Neural progenitor cell (in vitro differentiated cells): ENCODE measurements around the gene MRM3. TPM values are rescaled to one million over a fixed set of nuclear protein-coding genes. Genes with fewer than 3 reads are reported as not detected.

Experiments used
- DNase-seq: peaks from one replicate; pipeline ENCODE4 v3.0.0-alpha.2; 2016; ENCODE audit warnings: low spot score
- H2AFZ ChIP-seq: fragments of 200-600 bp; sonication (generic); replicated peaks from 2 replicates; pipeline ENCODE4 v1.6.1; 2016; ENCODE audit warnings: antibody characterized with exemption
- H3F3A ChIP-seq: fragments of 200-600 bp; sonication (generic); 2 replicates; pipeline ENCODE4 v1.6.1; 2016; ENCODE audit warnings: antibody characterized with exemption, low read depth
- H3K27ac ChIP-seq: fragments of 200-600 bp; sonication (generic); 2 replicates; pipeline ENCODE4 v1.5.1; 2016; ENCODE audit warnings: mild to moderate bottlenecking
- H3K27me3 ChIP-seq: fragments of 200-600 bp; sonication (generic); 2 replicates; pipeline ENCODE4 v1.6.1; 2016; ENCODE audit warnings: mild to moderate bottlenecking, moderate library complexity
- H3K36me3 ChIP-seq: fragments of 200-600 bp; sonication (generic); 2 replicates; pipeline ENCODE4 v1.5.1; 2016
- H3K4me1 ChIP-seq: fragments of 200-600 bp; sonication (generic); 2 replicates; pipeline ENCODE4 v1.6.1; 2016; ENCODE audit warnings: mixed run types
- H3K4me2 ChIP-seq: fragments of 200-600 bp; sonication (generic); 2 replicates; pipeline ENCODE4 v1.6.1; 2016
- H3K4me3 ChIP-seq: fragments of 200-600 bp; sonication (generic); 2 replicates; pipeline ENCODE4 v1.5.1; 2016
- H3K79me2 ChIP-seq: fragments of 200-600 bp; sonication (generic); 2 replicates; pipeline ENCODE4 v1.6.1; 2016; ENCODE audit warnings: low read depth
- H3K9ac ChIP-seq: fragments of 200-600 bp; sonication (generic); 2 replicates; pipeline ENCODE4 v1.6.1; 2016
- H3K9me3 ChIP-seq: fragments of 200-600 bp; sonication (generic); 2 replicates; pipeline ENCODE4 v1.5.1; 2016; ENCODE audit warnings: low read depth
- H4K20me1 ChIP-seq: fragments of 200-600 bp; sonication (generic); 2 replicates; pipeline ENCODE4 v1.6.1; 2016; ENCODE audit warnings: low read depth
- H3K27ac Mint-ChIP-seq: 3 replicates; pipeline ENCODE4 v1.8.0; 2021; ENCODE audit warnings: mixed read lengths
- H3K27me3 Mint-ChIP-seq: 2 replicates; pipeline ENCODE4 v1.8.0; 2022; ENCODE audit warnings: low read depth, mild to moderate bottlenecking, inconsistent platforms, moderate library complexity, mixed read lengths; ENCODE audit not compliant: insufficient read depth
- H3K36me3 Mint-ChIP-seq: 3 replicates; pipeline ENCODE4 v1.8.0; 2021; ENCODE audit warnings: mixed read lengths
- H3K4me1 Mint-ChIP-seq: 3 replicates; pipeline ENCODE4 v1.8.0; 2021; ENCODE audit warnings: mixed read lengths
- H3K4me3 Mint-ChIP-seq: 3 replicates; pipeline ENCODE4 v1.8.0; 2021; ENCODE audit warnings: mild to moderate bottlenecking, moderate library complexity, mixed read lengths
- H3K9me3 Mint-ChIP-seq: 3 replicates; pipeline ENCODE4 v1.8.0; 2020; ENCODE audit warnings: mixed read lengths
- EZH2 ChIP-seq: fragments of 200-600 bp; sonication (generic); IDR thresholded peaks from 2 replicates; pipeline ENCODE4 v1.6.1; 2017; ENCODE audit warnings: antibody characterized with exemption, mild to moderate bottlenecking, moderate library complexity
- EZH2phosphoT487 ChIP-seq: fragments of 200-600 bp; sonication (generic); IDR thresholded peaks from 2 replicates; pipeline ENCODE4 v1.6.1; 2017; ENCODE audit warnings: antibody characterized with exemption
- total RNA-seq: library from RNA; depleted of rRNA; stranded (reverse); fragments of >200 nt; gene quantifications from 2 replicates; pipeline ENCODE4 v1.2.3, GENCODE V29; 2015; ENCODE audit warnings: low replicate concordance
- TF ChIP-seq, protein P1 (sequence below): fragments of 200-600 bp; sonication (generic); IDR thresholded peaks from 2 replicates; pipeline ENCODE4 v1.5.1; 2017; ENCODE audit warnings: antibody characterized with exemption, mild to moderate bottlenecking

The MRM3 gene
- total RNA-seq, 1 donor from 2014 or later, result 22.3 TPM

DNA sequence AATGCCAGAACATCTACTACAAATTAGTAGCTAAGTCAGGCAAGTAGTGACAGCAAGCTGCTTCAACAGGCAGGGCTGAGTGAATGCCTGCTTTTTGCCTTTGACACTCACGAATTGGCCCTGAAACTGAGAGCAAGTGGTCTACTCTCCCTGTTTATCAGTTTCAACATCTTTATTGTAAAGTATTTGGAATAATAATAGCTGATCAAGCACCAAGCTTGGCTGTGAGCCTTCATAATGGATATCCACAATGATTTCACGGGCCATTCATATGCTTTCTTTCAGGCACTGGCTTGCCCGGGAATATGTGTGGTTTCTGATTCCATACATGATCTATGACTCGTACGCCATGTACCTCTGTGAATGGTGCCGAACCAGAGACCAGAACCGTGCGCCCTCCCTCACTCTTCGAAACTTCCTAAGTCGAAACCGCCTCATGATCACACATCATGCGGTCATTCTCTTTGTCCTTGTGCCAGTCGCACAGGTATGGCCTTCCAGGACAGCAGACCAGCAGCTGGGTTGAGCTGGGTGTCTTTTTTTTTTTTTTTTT lies 44.5 kb upstream of the MRM3 start:
- no peak for DNase-seq
- Histone ChIP-seq H3K27me3 (no peaks in the 10 kb centered on the region), H3F3A (no peaks in the 10 kb centered on the region), H3K4me1 (peaks cover 10% of the 10 kb centered on the region), H2AFZ (no peak overlapping the region), H3K79me2 (peaks cover 58% of the 10 kb centered on the region), H3K4me2 (no peak overlapping the region), H4K20me1 (peaks cover 33% of the 10 kb centered on the region), H3K36me3 (peaks cover 1% of the 10 kb centered on the region), H3K9ac (no peak overlapping the region), H3K4me3 (no peak overlapping the region), H3K9me3 (no peaks in the 10 kb centered on the region), H3K27ac (no peak overlapping the region)
- Mint-ChIP-seq H3K9me3 (no peaks in the 10 kb centered on the region), H3K4me3 (no peak overlapping the region), H3K36me3 (peaks cover 49% of the 10 kb centered on the region), H3K27me3 (peaks cover 2% of the 10 kb centered on the region), H3K4me1 (peaks cover 15% of the 10 kb centered on the region), H3K27ac (no peak overlapping the region)
- TF ChIP-seq EZH2phosphoT487, result no peak

DNA sequence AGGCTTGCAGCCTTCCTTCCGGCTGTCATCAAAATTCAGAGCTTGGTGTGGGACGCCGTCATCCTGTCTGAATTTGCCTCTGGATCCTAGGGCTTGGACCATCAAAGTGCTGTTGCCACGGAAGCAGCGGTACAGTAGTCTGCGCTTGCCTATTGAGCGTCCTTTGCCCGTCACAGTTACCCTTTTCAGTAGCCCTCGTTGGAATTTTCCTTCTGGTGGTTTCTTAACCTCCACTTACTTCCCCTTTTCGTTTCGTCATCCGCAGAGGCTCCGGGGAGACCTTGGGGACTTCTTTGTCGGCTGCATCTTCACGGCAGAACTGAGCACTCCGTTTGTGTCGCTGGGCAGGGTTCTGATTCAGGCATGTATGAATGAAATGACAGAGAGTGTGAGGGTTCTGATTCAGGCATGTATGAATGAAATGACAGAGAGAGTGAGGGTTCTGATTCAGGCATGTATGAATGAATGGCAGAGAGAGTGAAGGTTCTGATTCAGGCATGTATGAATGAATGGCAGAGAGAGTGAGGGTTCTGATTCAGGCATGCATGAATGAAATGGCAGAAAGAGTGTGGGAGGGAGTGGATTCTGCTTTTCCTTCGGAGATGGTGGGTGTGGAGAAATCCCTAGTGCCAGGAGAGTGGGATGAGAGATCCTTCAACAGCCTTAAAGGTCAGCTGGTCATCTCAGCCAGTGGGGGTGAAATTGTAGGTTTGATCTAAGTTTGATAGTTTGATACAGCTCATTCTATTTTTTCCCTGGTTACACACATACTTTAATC lies 41.7 kb upstream of the MRM3 start:
- Mint-ChIP-seq H3K9me3 (no peaks in the 10 kb centered on the region), H3K27ac (no peak overlapping the region), H3K4me1 (no peaks in the 10 kb centered on the region), H3K27me3 (peaks cover 2% of the 10 kb centered on the region), H3K36me3 (peaks cover 54% of the 10 kb centered on the region), H3K4me3 (no peak overlapping the region)
- Histone ChIP-seq H2AFZ (no peak overlapping the region), H3K4me2 (no peak overlapping the region), H3K9ac (no peak overlapping the region), H3K27ac (no peak overlapping the region), H3K27me3 (no peaks in the 10 kb centered on the region), H3K4me1 (no peaks in the 10 kb centered on the region), H3K9me3 (no peaks in the 10 kb centered on the region), H4K20me1 (peaks cover 48% of the 10 kb centered on the region), H3K79me2 (peaks cover 51% of the 10 kb centered on the region), H3F3A (no peaks in the 10 kb centered on the region), H3K36me3 (peaks cover 6% of the 10 kb centered on the region), H3K4me3 (no peak overlapping the region)
- DNase-seq, result no peak
- no peak for TF ChIP-seq EZH2
- TF ChIP-seq, protein P1, sequence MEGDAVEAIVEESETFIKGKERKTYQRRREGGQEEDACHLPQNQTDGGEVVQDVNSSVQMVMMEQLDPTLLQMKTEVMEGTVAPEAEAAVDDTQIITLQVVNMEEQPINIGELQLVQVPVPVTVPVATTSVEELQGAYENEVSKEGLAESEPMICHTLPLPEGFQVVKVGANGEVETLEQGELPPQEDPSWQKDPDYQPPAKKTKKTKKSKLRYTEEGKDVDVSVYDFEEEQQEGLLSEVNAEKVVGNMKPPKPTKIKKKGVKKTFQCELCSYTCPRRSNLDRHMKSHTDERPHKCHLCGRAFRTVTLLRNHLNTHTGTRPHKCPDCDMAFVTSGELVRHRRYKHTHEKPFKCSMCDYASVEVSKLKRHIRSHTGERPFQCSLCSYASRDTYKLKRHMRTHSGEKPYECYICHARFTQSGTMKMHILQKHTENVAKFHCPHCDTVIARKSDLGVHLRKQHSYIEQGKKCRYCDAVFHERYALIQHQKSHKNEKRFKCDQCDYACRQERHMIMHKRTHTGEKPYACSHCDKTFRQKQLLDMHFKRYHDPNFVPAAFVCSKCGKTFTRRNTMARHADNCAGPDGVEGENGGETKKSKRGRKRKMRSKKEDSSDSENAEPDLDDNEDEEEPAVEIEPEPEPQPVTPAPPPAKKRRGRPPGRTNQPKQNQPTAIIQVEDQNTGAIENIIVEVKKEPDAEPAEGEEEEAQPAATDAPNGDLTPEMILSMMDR, result no peak
- no peak for TF ChIP-seq EZH2phosphoT487

DNA sequence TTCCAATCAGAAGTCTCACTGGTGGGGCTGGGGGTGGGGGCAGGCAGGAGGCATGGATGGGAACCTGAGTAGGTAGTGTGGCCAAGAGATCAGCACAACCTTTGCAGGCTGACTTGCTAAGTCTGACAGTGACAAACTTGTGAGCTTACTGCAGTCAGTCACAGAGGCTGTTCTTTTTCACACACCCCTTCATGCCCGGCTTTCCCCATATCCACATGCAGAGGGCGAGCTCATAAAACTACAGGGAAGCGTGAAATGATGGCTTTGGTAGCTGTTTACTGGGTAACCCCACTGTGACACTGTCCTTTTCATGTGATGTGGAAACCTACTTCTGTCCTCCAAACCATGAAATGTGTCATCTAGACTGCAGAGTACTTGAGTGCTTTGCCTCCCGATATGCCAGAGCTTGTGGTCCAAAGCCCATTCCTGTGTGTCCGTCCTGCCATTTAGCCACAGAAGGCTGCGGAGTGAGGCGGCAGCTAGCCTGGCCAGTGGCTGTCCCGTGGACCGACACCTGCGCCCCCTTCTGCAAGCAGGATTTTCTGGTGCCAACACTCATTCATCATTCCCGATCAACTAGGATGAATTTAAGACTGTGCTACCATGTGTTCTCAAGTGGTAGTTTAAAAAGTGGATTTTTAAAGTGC lies 39.9 kb upstream of the MRM3 start:
- no peak overlapping the region for H3K27ac Mint-ChIP-seq

DNA sequence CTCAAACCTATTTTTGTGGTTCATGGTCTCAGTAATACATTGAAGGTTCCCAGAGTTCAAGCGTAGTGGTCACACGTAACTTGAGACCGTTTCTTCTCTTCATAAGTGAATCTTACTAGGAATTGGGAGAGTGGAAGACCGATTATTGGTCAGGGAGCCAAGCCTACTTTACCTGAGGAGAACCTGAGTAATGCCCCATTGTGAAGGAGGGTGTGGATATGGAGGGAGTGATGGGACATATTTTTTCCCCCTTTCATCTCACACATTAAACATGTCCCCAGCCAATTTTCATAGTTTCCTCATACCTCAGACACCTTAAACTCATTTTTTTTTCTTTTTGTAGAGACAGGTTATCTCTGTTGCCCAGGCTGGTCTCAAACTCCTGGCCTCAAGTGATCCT lies 39.0 kb upstream of the MRM3 start:
- no peak for DNase-seq
- Histone ChIP-seq H3K36me3 (peaks cover 6% of the 10 kb centered on the region), H3K27ac (no peak overlapping the region), H3K4me2 (no peak overlapping the region), H3K9ac (no peak overlapping the region), H2AFZ (no peak overlapping the region), H4K20me1 (peaks cover 41% of the 10 kb centered on the region), H3K4me1 (no peaks in the 10 kb centered on the region), H3K9me3 (no peaks in the 10 kb centered on the region), H3K79me2 (peaks cover 47% of the 10 kb centered on the region), H3F3A (no peaks in the 10 kb centered on the region), H3K4me3 (no peak overlapping the region), H3K27me3 (no peaks in the 10 kb centered on the region)
- H3K27ac Mint-ChIP-seq, result peak overlapping the region; percentile 74
- peaks cover 62% of the 10 kb centered on the region for H3K36me3 Mint-ChIP-seq
- TF ChIP-seq EZH2, result no peak
- no peak for TF ChIP-seq EZH2phosphoT487
- TF ChIP-seq, protein P1, result no peak
- peaks cover 4% of the 10 kb centered on the region for H3K9me3 Mint-ChIP-seq
- H3K4me1 Mint-ChIP-seq, result no peaks in the 10 kb centered on the region
- peaks cover 5% of the 10 kb centered on the region for H3K27me3 Mint-ChIP-seq
- H3K4me3 Mint-ChIP-seq, result no peak overlapping the region

More for the DNA sequence above, 39.9 kb upstream of the MRM3 start:
- H3K27ac ChIP-seq, result peak overlapping the region; percentile 20
- H3K4me3 ChIP-seq, result no peak overlapping the region
- H3K9me3 Mint-ChIP-seq, result no peaks in the 10 kb centered on the region
- no peaks in the 10 kb centered on the region for H3F3A ChIP-seq
- H3K9ac ChIP-seq, result no peak overlapping the region
- H4K20me1 ChIP-seq, result peaks cover 46% of the 10 kb centered on the region
- no peaks in the 10 kb centered on the region for H3K4me1 Mint-ChIP-seq
- DNase-seq, result no peak
- no peaks in the 10 kb centered on the region for H3K27me3 ChIP-seq
- peaks cover 2% of the 10 kb centered on the region for H3K27me3 Mint-ChIP-seq
- no peak overlapping the region for H2AFZ ChIP-seq
- peaks cover 45% of the 10 kb centered on the region for H3K79me2 ChIP-seq
- H3K9me3 ChIP-seq, result no peaks in the 10 kb centered on the region
- H3K4me2 ChIP-seq, result no peak overlapping the region
- no peak for TF ChIP-seq EZH2phosphoT487
- TF ChIP-seq EZH2, result no peak
- H3K36me3 ChIP-seq, result peaks cover 6% of the 10 kb centered on the region
- H3K4me1 ChIP-seq, result no peaks in the 10 kb centered on the region
- H3K4me3 Mint-ChIP-seq, result no peak overlapping the region
- H3K36me3 Mint-ChIP-seq, result peaks cover 60% of the 10 kb centered on the region
